OCI-M1 (cell line): ENCODE results near the gene CCNY.
"Not testable (repeated sequence)": the region's sequence is repeated elsewhere in the genome, so short reads cannot be mapped to it uniquely, and the experiment has no call there.

Experiments used
- DNase-seq: peaks from one replicate; lab custom pipeline; 2025; lab: John Stamatoyannopoulos, UW

The CCNY gene

DNA sequence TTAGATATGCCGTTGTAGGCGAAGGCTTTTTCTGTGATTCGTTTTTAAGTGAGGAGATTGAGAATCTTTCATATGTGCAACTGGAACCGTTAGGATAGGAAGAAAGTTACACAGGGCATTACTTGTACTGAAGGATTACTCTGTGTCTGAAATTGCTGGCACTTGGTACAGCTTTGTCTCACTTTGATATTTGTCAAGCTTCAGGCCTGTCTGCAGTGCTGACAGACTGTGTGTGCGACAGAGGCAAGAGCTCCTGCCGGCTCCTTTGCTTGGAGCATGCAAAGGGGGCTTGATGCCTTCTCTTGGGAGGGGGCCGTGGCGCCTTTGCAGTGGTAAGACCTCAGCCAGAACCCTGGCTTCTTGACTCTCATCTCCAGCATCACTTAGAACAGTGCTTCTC, 45.8 kb downstream of the CCNY start:
- no peak for DNase-seq

DNA sequence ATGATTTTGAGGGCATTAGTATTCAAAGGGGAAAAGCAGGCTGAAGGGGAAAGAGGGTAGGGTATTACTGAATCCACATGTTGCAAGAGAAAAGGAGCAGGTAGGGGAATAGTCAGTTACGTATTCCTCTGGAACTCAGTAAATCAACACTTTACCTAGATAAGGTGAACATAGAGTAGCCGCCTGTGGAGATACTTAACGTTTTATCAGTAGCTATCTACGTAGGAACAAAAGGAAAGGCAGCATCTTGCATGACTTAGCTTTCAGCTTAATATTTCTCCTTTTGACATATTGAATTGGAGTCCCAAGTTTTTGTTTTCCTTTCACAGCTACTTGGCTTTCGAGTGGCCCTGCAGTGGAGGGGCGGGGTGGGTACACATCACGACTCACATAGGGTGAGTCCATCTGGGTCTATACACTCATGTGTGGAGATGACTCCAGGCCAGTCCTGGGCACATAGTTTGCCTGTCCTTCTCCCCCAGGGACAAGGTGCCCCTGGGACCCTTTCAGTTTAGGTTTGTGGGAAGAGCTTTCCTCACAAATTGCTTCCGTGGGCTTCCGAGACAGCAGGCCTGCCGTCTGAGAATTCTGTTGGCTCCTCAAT, 48.1 kb downstream of the CCNY start:
- no peak for DNase-seq

DNA sequence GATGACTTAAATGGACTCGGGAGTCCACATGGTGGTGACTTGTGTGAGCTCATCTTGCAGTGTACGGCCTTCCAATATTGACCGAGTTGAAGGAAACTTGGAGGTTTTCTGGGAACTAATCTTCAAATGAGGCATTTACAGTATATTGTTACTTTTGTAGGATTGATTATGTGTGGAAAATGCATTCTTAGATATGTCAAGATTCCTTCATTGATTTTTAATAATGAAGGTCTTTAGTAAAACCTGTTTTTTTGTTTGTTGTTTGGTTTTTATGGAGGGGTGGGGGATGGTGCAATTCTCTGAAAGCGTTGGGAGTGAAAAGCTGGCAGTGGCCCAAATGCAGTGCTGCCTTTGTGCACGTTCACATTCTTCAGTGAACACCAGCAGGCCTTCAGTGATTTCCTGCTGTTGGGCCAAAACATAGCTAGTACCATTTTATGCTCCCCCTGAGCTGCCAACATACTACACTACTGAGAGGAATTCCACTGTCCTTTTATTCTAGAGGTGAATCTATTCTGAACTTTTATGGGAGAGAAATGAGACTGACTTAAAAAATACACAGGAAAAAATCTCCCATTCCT, 50.4 kb downstream of the CCNY start:
- DNase-seq = peak; percentile 69

DNA sequence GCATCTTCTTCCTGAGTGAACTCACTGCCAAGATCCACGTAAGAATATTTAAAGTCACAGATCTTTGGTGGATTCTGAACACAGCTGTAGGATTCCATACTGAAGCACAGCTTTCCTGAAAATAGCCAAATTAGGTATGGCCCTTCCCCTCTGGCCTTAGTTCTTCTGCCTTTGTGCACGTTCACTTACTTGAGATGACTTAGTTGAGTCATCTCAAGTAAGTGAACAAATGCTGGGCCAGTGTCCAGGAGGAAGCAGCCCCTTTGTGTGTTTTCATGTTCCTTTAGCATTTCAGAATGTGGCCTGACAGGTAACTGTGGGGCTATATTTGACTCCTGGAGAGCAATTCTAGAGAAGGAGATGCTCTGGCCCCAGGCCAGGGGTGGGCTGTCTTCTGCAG, 51.5 kb downstream of the CCNY start:
- DNase-seq = no peak

DNA sequence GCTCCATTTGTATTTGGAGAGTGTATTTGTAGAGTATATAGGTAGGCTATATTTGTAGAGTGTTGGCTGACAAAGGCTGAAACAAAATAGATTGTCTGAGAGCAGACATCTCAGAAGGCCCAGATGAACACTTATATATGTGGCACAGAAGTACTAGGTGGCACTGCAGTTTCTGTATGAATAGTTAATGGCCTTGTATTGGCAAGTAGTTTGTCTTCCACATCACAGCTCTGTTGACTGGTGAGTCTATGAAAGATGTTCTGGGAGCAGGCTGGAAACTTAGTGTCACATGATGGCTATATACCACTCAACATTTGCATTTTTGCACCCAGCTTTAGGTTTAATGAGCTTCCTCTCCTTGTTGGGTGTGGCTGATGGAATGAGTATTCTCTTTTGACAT, 51.9 kb downstream of the CCNY start:
- no peak for DNase-seq

DNA sequence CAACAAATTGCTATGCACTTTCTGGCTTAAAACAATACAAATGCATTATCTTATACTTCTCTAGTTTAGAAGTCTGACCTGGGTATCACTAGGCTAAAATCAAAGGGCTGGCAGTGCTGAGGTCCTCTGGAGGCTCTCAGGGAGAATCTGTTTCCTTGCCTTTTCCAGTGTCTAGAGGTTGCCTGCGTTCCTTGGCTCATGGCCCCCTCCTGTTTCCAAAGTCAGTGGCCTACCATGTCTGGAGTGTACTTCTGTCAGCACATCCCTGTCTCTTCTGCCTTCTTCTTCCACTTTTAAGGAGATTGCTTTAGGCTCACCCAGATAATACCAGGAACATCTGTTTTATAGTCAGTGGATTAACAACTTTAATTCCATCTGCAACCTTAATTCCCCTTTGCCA, 52.4 kb downstream of the CCNY start:
- DNase-seq = no peak

DNA sequence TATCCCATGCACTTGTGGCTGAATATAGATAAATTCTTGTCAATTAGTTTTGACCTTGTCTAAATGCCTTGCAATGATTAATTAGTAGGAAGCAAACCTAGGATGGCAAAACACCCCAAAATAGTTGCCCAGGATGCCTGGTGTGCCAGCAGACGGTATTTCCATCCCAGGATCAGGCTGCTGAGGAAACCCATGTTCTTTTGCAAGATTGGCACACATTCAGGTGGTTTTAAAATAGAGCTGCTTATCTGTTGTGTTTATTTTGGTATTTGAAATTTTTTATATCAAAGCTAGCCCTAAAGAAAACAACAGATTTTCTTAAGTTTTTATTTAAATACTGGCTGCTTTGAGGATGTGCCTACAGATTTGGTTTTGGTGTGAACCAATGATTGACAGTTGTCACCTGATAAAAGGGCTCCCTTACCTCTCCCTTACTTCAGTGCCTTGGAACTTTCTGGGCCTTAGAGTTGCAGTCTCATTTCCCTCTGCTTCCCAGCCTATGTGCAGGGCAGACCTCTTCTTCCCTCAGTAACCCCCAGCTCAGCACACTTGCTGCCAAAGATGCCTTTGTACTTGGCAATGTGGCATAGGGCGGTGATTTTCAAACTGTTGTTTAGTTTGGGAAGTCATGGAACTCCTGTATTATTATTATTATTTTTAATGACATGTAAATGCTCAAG, 54.0 kb downstream of the CCNY start:
- no peak for DNase-seq

DNA sequence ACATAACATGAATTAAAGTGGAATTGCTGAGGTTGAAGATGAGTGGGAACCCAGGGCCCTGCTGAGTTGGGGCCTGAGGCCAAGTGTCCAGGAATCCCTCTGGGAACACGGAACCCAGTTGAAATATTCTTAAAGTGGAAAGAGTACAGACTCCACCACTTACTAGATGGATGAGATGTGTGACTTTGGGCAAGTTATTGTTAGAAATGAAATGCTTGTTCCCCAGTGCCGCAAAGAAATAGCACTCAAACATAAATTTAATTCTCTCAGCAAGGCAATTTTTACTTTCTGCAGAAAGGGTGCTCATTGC, 54.5 kb downstream of the CCNY start:
- DNase-seq = no peak

DNA sequence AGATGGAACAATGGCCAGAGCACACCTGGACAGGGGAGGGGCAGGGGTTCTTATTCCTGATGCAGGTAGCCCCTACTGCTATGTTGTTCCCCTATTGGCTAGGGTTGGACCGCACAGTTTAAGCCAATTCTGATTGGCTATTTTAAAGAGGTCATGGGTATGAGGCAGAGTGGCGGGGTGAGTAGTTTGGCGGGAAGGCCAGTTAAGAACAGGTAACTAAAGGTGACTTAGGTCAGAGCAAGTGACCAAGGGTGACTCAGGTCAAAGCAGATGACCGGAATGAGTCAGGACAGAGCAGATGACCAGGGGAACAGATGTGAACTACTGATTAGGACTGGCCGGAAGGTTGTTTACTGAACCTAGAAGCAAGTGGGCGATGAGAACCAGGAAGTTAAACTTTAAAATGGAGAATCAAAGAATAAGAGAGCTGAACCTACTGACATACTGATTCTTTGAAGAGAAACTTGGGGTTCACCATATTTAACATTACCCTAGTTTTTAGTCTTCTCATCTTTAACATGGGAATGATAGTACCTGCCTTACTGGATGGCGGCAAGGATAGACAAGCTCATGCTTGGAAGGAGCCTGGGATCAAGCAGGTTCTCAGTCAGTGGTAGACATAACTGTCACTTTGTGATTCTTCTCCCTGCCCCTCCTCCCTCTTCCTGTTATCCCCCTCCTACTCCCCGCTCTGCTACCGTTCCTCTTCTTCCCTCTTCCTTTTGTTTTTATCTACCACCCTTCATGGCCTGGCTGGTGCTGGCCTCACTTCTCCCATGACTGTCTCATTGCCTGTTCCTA, 55.0 kb downstream of the CCNY start:
- DNase-seq = peak; percentile 73

DNA sequence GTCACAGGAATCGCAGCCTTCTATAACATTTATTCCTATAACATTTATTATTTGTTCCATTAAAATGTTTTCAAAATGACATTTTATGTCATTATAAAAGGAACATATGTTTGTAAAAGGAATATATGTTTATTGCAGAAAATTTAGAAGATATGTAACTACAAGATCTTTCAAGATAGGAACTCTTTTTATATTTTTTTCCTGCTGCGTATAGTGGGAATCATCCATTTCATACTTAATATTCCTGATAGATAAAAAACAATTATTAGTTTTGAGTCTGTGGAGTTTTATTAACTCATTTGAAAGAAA, 55.6 kb downstream of the CCNY start:
- DNase-seq = no peak

DNA sequence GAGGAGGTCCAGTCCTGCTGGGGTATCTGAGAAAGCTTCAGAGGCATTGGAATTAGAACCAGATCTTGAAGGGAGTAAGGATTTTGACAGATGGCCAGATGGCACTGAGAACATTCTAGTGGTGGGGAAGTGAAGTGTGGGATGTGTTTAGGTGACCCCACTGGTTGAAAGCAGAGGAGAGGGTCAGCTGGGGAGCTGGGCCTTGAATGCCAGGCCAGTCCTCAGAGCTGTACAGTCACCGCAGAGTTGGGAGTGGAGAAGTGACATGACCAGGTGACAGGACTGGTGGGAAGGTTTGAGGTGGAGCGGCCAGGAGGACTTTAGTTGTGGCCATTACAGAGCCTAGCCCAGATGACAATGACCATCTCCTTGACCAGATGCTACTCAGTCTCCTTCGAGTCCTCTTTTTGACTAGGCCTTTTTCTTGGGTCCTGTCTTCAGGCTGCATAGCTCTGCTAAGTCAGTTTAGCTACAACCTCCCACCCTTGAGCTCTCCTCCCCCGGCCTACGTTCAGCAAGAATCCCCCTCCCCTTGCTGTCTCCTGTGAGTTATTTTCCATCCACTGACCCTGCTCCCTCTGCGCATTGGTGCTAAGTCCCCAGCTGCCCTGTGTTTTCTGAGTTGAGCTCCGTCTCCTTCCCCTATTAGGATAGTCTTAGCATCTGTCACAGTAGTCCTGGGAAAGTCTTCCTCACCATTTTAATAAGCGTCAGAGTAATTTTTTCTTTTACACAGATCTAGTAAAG, 56.3 kb downstream of the CCNY start:
- no peak for DNase-seq

DNA sequence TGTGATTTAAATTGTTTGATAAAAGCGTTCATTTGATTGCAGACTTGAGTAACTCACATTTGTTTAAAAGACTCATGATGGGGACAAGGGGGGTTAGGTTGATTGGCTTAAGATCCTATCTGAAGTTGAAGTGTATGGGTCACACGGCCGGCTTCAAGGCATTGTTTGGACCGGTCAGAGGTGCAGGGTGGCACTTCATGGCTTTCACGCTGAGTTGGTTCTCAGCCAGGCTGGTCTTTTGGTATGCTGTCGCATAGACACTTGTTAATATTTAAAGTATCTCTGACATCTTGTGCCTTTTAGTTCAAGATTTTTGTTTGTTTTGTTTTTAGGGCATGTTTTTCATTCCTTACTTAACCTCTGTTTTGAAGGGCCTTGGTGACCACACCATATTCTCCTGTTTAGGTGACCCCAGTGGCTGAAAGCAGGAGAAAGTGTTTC, 58.1 kb downstream of the CCNY start:
- DNase-seq = no peak

DNA sequence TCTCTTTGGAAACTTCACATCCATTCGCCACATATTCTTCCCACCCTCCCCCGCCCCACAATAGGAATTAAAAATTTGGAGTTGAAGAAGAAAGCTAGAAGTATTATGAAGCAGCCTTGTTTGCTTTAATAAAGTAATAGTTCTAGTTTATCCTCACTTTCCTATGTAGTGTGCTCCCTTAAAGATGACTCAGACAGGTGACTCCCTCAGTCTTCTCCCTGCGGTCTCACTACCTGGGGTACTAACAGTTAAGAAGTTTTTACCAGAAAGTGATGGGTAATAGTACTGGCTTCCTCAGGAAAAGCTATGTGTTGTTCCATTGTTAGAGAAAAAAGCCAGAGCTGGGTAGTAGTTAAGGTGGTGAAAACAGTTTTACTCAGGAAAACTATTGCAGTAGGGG, 58.6 kb downstream of the CCNY start:
- no peak for DNase-seq

DNA sequence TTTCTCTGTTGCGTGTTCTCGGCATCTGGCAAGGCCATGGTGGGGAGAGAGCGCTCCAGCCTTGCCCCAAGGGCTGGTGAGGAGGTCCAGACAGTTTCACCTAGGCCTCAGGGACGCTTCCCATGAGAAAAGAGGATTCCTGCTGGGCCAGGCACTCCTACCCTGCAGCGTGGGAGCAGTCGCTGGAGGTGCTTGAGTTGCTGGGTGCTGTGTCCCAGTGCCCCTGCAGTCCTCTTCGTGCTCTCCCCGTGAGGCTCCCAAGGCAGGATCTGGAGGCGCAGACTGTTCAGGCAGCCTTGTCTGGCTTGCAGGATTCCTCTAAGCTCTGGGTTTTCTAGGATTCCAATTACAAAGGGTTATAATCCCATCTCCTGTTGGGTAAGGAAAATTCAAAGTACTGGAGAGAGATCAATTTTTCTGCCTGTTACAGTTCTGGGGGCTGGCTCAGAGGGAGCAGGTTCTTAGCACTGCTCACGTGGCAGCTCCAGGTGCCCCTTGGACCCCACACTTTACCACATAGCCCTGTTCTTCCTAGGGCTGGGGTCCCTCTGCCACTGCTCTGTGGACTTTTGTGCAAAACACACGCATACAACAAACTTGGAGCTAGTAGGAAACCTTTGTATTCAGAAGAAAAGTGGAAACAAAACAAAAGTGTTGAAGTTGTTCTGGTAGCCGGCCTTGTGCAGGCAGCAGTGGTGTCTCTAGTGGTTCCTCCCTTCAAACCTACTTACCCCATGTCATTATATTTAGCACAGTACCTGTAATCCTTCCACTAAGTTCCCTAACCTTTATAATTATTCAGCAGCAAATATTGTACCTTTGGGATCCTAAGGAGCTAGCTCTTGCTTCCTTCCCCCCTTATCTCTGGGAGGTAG, 60.5 kb downstream of the CCNY start:
- DNase-seq = no peak

DNA sequence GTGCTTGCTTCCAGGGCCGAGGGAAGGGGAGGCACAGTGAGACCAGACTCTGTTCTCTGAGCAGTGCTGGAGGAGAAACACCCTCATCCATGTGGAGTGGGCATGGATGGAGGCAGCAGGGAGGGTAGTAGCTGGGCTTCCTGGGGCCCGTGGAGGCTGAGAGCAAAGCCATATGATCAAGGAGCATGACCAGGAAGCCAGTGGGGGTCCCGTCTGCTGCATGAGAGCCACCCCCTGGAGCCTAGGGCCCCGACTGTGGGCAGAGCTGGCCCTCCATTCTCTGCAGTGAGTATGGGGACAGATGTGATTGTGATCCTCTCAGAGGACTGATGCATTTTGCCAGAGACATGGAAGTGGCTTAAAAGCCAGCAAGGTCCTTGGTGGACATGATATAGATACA, 61.6 kb downstream of the CCNY start:
- DNase-seq = no peak

DNA sequence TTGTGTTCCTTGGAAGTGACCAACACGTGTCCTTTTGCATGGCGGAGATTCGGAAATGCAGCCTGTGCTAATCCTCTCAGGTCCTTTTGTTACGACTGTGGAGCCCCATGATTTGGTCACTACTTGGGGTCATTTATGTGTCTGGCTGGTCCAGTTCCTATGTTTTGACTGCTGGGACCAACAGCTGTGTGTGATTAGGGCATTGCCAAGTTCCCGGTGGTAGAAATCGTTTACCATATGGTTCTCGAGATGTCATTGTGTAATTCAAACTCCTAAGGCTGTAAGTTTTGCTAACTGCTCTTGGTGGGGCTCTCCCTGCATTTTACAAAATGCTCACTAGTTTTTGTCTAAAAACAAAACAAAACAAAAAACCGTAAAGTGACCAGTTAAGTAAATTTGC, 62.0 kb downstream of the CCNY start:
- DNase-seq = no peak

DNA sequence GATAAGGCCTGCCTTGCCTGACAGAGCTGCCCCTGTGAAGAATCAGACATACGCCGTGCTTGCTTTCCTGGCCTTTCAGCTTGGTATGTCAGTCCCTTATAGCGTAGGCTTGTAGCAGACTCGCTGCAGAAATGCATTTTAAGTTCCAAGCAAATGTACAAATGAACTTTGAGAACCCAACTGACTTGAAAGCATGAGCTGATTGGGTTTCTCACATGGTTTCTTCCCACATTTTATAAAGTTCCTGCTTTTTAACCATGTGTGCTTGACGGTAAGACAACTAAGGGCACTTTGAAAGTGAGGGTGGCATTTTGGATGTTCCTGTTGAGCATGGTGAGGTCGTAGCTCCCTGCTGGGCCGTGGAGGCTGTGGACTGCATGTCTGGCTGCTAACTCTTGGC, 62.6 kb downstream of the CCNY start:
- DNase-seq = peak; percentile 37

DNA sequence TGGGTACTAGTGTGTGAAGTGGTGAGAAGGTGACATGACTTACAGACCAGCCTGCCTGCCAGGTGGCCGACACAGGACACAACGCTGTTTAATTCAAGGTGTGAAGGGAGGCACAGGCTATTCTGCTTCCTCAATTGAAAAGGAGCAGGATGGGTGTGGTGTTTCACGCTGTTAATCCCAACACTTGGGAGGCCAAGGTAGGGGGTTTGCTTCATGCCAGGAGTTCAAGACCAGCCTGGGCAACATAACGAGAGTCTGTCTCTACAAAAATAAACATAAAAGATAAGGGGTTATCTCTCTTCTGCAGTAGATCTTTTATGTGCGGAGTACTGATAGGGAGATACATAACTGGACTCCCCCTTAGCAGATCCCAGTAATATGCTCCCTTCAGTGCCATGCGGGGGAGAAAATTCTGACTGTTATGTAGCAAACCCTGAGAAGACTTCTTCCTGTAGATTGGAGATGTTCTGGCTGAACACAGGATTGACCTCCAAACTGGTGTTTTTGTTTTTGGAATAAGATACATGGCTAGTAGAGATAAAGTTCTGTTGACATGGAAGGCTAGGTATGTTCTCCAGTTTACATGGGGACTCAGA, 63.2 kb downstream of the CCNY start:
- DNase-seq = peak; percentile 78

DNA sequence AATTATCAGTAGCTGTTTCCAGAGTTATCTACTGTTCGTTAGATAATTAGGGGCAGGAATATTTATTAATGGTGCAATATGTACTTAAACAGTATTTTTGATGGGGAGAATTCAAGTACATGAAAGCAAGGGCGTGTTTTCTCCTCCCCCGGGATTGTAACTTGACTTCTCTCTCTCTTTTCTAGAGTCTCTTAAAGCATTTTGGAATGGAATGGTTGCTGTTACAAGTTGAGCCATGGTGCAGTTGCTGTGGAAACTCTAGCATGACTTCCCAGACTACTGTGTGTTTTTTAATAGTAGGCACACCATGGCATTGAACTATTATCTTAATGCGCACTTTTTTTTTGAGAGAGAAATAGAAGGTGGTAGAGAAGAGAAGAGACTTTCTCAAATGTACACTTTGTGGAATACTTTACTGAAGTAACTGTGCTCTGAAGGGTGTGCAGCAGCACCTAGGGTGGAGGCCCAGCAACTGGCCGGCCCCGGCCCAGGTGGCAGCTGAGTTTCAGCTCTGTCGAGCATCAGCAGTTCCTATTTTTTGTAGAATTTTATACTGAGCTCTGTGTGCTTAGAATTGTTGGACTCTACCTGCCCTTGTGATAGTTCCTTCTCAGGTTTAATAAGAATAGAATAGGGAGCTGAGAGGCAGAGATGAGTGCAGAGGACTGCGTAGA, 64.4 kb downstream of the CCNY start:
- DNase-seq = no peak

DNA sequence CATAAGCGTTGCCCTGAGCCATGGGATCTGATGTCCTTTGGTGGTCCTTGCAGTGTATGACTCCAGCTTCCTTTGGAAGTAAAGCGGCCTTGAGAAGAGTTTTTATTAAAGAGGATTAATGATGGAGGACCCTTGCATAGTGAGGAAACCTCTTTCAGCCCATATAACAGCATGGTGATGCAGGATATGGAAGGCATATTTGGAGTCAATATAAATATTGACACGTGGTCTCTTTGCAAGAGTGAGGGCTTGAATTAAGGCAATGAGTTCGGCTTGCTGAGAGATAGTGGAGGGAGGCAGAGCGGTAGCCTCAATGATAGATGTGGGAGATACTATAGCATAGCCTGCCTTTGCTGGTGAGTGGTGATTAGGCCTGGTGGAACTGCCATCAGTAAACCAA, 67.2 kb downstream of the CCNY start:
- not testable (repeated sequence) for DNase-seq

DNA sequence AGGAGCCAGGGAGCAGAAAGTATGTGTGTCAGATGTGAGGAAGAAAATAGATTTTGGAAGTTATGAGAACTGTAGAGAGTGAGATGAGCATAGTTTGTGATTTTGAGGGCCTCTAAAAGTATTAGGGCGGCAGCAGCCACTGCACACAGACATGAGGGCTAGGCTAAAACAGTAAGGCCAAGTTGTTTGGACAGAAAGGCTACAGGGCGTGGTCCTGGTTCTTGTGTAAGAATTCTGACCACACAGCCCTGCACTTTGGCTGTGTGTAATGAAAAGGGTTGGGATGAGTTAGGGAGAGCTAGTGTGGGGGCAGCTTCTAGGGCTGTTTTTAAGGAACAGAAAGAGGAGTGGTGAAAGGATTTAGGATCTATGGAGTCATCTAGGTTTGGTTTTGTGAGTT, 67.8 kb downstream of the CCNY start:
- DNase-seq = not testable (repeated sequence)
